HG03565 (cell line): ENCODE data around the gene SARS2.

Experiments
- ATAC-seq: cut with Tn5 transposase; IDR thresholded peaks from one replicate; pipeline ENCODE4 v1.9.1; 2021; ENCODE audit warnings: mild to moderate bottlenecking, moderate library complexity; ENCODE audit not compliant: unreplicated experiment

SARS2 gene

DNA sequence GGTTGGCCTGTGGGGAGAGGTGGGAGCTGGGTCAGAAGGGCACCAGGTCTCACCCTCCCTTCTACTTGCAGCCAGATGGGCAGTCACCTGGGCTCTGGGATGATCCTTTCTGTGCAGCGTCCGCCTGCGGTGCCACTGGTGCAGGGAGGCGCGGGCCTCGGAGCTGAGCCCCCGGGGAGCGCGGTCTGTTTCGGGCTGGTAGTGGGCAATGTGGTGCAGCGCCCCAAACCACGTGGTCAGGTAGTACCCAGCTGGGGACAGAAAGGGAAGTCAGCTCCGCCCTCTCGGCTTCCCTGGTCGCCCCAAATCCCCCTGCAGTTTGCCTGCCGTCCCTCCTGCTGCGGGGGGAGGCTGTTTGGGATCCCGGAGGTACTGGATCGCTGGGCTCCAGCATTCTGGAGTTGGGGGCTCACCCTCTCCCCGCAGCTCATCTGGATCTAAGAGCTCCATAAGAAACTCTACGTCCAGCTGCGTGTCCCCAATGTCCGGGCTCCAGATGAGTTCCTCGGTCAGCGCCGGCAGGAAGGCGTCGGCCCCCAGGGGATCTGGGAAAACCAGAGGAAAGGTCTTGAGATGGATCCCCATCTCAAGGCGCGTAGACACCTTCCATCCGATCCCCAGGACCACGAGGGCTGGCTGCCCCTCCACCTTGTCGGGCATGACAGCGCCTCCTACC lies 61.3 kb downstream of the SARS2 start:
- ATAC-seq, result no peak

DNA sequence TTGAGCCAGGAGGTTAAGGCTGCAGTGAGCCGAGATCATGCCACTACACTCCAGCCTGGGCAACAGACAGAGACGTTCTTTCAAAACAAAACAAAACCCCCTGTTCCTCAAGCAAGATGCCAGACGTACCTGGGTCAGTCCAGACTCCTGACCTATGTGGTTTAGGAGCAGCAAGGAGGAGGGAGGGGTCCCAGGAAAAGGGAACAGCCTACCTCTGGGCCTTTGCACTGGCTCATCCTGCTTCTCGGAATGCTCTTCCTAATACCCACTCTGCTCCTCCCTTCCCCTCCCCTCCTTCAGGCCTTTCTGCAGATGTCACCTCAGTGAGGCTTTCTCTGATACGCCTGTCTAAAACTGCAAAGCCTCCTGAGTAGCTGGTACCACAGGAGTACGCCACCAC lies 62.0 kb downstream of the SARS2 start:
- no peak for ATAC-seq

DNA sequence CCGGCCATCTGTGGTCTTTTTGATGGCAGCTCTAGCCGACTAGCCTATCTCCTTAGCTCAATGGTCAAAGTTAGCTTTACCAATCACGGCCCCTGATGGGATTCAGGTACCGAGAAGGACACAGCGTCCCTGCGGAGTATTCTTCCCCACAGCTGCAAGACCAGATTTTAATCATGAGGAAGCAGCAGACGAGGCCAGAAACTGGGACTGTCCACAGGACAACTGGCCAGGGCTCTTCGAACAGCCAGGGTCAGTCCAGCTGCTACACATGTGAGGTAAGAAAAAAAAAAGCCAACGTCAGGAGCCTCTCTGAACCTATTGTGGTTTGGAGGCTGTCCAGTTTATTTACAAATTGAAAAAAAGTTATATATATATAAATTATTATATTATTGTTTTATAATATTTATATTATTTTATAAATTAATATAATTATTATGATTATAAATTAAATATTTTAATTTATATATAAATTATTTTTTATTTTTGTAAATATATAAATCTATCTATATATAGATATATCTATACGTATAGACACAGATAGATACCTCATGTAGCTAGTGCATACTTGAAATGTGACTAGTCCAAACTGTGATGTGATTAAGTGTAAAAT lies 63.3 kb downstream of the SARS2 start:
- no peak for ATAC-seq
